ENCODE measurements around the gene NBEAL1.
"Not testable (repeated sequence)": the region's sequence is repeated elsewhere in the genome, so short reads cannot be mapped to it uniquely, and the experiment has no call there.

DNA sequence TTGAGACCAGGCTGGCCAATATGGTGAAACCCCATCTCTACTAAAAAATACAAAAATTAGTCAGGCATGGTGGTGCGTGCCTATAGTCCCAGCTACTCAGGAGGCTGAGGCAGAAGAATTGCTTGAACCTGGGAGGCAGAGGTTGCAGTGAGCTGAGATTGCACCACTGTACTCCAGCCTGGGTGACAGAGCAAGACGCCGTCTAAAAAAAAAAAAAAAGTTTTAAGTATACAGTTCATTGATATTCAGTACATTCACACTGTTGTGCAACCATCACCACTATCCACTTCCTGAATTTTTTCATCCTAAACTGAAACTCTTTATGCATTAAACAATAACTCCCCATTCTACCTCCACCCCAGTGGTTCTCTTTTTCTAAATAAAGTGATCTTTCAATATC, 17.6 kb upstream of the NBEAL1 start:
- TF ChIP-seq, protein P1, sequence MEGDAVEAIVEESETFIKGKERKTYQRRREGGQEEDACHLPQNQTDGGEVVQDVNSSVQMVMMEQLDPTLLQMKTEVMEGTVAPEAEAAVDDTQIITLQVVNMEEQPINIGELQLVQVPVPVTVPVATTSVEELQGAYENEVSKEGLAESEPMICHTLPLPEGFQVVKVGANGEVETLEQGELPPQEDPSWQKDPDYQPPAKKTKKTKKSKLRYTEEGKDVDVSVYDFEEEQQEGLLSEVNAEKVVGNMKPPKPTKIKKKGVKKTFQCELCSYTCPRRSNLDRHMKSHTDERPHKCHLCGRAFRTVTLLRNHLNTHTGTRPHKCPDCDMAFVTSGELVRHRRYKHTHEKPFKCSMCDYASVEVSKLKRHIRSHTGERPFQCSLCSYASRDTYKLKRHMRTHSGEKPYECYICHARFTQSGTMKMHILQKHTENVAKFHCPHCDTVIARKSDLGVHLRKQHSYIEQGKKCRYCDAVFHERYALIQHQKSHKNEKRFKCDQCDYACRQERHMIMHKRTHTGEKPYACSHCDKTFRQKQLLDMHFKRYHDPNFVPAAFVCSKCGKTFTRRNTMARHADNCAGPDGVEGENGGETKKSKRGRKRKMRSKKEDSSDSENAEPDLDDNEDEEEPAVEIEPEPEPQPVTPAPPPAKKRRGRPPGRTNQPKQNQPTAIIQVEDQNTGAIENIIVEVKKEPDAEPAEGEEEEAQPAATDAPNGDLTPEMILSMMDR (IDR thresholded peaks at IDR 0.05), result not testable (repeated sequence)
- not testable (repeated sequence) for TF ChIP-seq POLR2A (IDR thresholded peaks at IDR 0.05)

Data from Peyer's patch (tissue), 4 donors.